SU-DHL-6 (cell line): ENCODE data around the gene C2orf72.

Experiments used
- H2AFZ ChIP-seq: fragments of 200-600 bp; sonication (generic); 2 replicates; pipeline ENCODE4 v1.6.1; 2014; ENCODE audit warnings: low read depth, mild to moderate bottlenecking, moderate library complexity, mixed read lengths, antibody characterized with exemption, low read length; ENCODE audit not compliant: severe bottlenecking
- H3F3A ChIP-seq: fragments of 200-600 bp; shearing (Covaris generic); 2 replicates; pipeline ENCODE4 v1.6.0; 2016; ENCODE audit warnings: antibody characterized with exemption, mild to moderate bottlenecking; ENCODE audit not compliant: insufficient read depth
- H3K27ac ChIP-seq: fragments of 200-600 bp; sonication (generic); 2 replicates; pipeline ENCODE4 v1.5.1; 2016; ENCODE audit warnings: low read depth, mild to moderate bottlenecking, low read length, moderate library complexity, mixed read lengths
- H3K27me3 ChIP-seq: fragments of 200-600 bp; sonication (generic), shearing (Covaris generic); 2 replicates; pipeline ENCODE4 v1.6.0; 2014; ENCODE audit warnings: mild to moderate bottlenecking, low read length
- H3K36me3 ChIP-seq: fragments of 200-600 bp; sonication (generic); 2 replicates; pipeline ENCODE4 v1.6.1; 2014; ENCODE audit warnings: mild to moderate bottlenecking, low read length, mixed read lengths
- H3K4me2 ChIP-seq: fragments of 300-600, 200-600 bp; shearing (Covaris generic), sonication (generic); 2 replicates; pipeline ENCODE4 v1.6.0; 2014; ENCODE audit warnings: low read length, low read depth, mild to moderate bottlenecking; ENCODE audit not compliant: poor library complexity, severe bottlenecking
- H3K4me3 ChIP-seq: fragments of 200-600 bp; sonication (generic); 2 replicates; pipeline ENCODE4 v1.5.1; 2014; ENCODE audit warnings: antibody characterized with exemption, low read length, mild to moderate bottlenecking, mixed read lengths; ENCODE audit not compliant: insufficient read depth, poor library complexity, severe bottlenecking
- H3K79me2 ChIP-seq: fragments of 200-600 bp; sonication (generic); 2 replicates; pipeline ENCODE4 v1.6.1; 2014; ENCODE audit warnings: mild to moderate bottlenecking, low read length, moderate library complexity; ENCODE audit not compliant: insufficient read depth
- H3K9ac ChIP-seq: fragments of 200-600 bp; sonication (generic); 2 replicates; pipeline ENCODE4 v1.7.0; 2014; ENCODE audit warnings: mild to moderate bottlenecking, low read length
- H3K9me2 ChIP-seq: fragments of 200-600 bp; sonication (generic); replicated peaks from 2 replicates; pipeline ENCODE4 v1.6.1; 2014; ENCODE audit warnings: low read length; ENCODE audit not compliant: insufficient read depth
- H3K9me3 ChIP-seq: fragments of 200-600 bp; sonication (generic); 2 replicates; pipeline ENCODE4 v1.6.1; 2014; ENCODE audit warnings: low read length, mixed read lengths; ENCODE audit not compliant: insufficient read depth
- H4K20me1 ChIP-seq: fragments of 200-600 bp; sonication (generic); 2 replicates; pipeline ENCODE4 v1.6.1; 2014; ENCODE audit warnings: low read depth, mild to moderate bottlenecking, antibody characterized with exemption, low read length, moderate library complexity, mixed read lengths
- CTCF ChIP-seq: fragments of 200-600 bp; sonication (generic); IDR thresholded peaks from one replicate; pipeline ENCODE4 v1.5.1; 2017; ENCODE audit warnings: antibody characterized with exemption, mild to moderate bottlenecking, low read length, moderate library complexity; ENCODE audit not compliant: insufficient read depth, poor library complexity, severe bottlenecking
- EZH2phosphoT487 ChIP-seq: fragments of 200-600 bp; sonication (generic), shearing (Covaris generic); conservative IDR thresholded peaks from 2 replicates; pipeline ENCODE4 v1.6.1; 2018; ENCODE audit warnings: mild to moderate bottlenecking, antibody characterized with exemption, low read length, moderate library complexity, mixed read lengths

The C2orf72 gene

GRCh38 chr2:231039294-231039664, 2.0 kb downstream of the C2orf72 start:
- no peak for TF ChIP-seq EZH2phosphoT487
- TF ChIP-seq CTCF, result no peak
- Histone ChIP-seq H2AFZ (no peak overlapping the region), H3F3A (no peaks in the 10 kb centered on the region), H3K4me2 (no peak overlapping the region), H3K27ac (no peak overlapping the region), H3K9ac (no peak overlapping the region), H3K36me3 (no peaks in the 10 kb centered on the region), H3K9me3 (no peaks in the 10 kb centered on the region), H3K27me3 (no peaks in the 10 kb centered on the region), H3K9me2 (no peaks in the 10 kb centered on the region), H4K20me1 (no peaks in the 10 kb centered on the region), H3K4me3 (no peak overlapping the region), H3K79me2 (no peaks in the 10 kb centered on the region)

- TF ChIP-seq EZH2phosphoT487, result no peak
- TF ChIP-seq CTCF, result no peak
- H3K27me3 ChIP-seq, result no peaks in the 10 kb centered on the region
- no peaks in the 10 kb centered on the region for H3K36me3 ChIP-seq
- no peaks in the 10 kb centered on the region for H3K9me3 ChIP-seq
- H3F3A ChIP-seq, result no peaks in the 10 kb centered on the region
- no peaks in the 10 kb centered on the region for H4K20me1 ChIP-seq
- H3K9me2 ChIP-seq, result no peaks in the 10 kb centered on the region
- H3K4me2 ChIP-seq, result no peak overlapping the region
- H2AFZ ChIP-seq, result no peak overlapping the region
- no peak overlapping the region for H3K4me3 ChIP-seq
- H3K9ac ChIP-seq, result no peak overlapping the region
- H3K27ac ChIP-seq, result no peak overlapping the region
- no peaks in the 10 kb centered on the region for H3K79me2 ChIP-seq
These were observed 2.6 kb downstream of the C2orf72 start for GRCh38 chr2:231039821-231040364.

GRCh38 chr2:231041061-231041689, 3.9 kb downstream of the C2orf72 start:
- no peak overlapping the region for H3K4me3 ChIP-seq
- TF ChIP-seq EZH2phosphoT487, result no peak
- H3K79me2 ChIP-seq, result no peaks in the 10 kb centered on the region
- H3K36me3 ChIP-seq, result no peaks in the 10 kb centered on the region
- no peak overlapping the region for H3K9ac ChIP-seq
- H3F3A ChIP-seq, result no peaks in the 10 kb centered on the region
- no peaks in the 10 kb centered on the region for H4K20me1 ChIP-seq
- H3K27ac ChIP-seq, result no peak overlapping the region
- no peaks in the 10 kb centered on the region for H3K27me3 ChIP-seq
- H3K9me2 ChIP-seq, result no peaks in the 10 kb centered on the region
- no peaks in the 10 kb centered on the region for H3K9me3 ChIP-seq
- no peak overlapping the region for H2AFZ ChIP-seq
- H3K4me2 ChIP-seq, result no peak overlapping the region

GRCh38 chr2:231043796-231044195, 6.5 kb downstream of the C2orf72 start:
- H3K9me3 ChIP-seq, result no peaks in the 10 kb centered on the region
- H3K4me3 ChIP-seq, result no peak overlapping the region
- no peaks in the 10 kb centered on the region for H3K9me2 ChIP-seq
- H3K4me2 ChIP-seq, result no peak overlapping the region
- H3F3A ChIP-seq, result no peaks in the 10 kb centered on the region
- no peaks in the 10 kb centered on the region for H4K20me1 ChIP-seq
- no peaks in the 10 kb centered on the region for H3K79me2 ChIP-seq
- H3K27me3 ChIP-seq, result no peaks in the 10 kb centered on the region
- no peaks in the 10 kb centered on the region for H3K36me3 ChIP-seq
- no peak overlapping the region for H3K27ac ChIP-seq
- no peak overlapping the region for H3K9ac ChIP-seq
- H2AFZ ChIP-seq, result no peak overlapping the region
- no peak for TF ChIP-seq CTCF
- no peak for TF ChIP-seq EZH2phosphoT487
